WTC11 (cell line): ENCODE data around the gene LSM4. TPM values are rescaled to one million over a fixed set of nuclear protein-coding genes. Genes with fewer than 3 reads are reported as not detected.

Source experiments
- ATAC-seq: fragments of 200-7000 bp; cut with Tn5 transposase; 2 replicates; pipeline ENCODE4 v1.10.0; 2021; ENCODE audit warnings: mild to moderate bottlenecking, moderate library complexity
- CTCF ChIA-PET: fragments of 300-600 bp; sonication (Branson Sonifier 250); formaldehyde crosslinking; loops from one replicate; lab custom pipeline; 2021; ENCODE audit warnings: antibody characterized with exemption; lab: Charles Lee
- POLR2A ChIA-PET: fragments of 350-600 bp; sonication (Branson Sonifier 250); formaldehyde crosslinking; loops from one replicate; lab custom pipeline; 2021; ENCODE audit warnings: antibody characterized with exemption; lab: Charles Lee
- DNase-seq: peaks from one replicate; pipeline ENCODE4 v3.0.0; 2021; ENCODE audit warnings: low spot score
- H3K27ac Mint-ChIP-seq: 2 replicates; pipeline ENCODE4 v1.8.0; 2021; ENCODE audit warnings: mixed read lengths
- H3K27me3 Mint-ChIP-seq: 2 replicates; pipeline ENCODE4 v1.8.0; 2021; ENCODE audit warnings: low read depth, mild to moderate bottlenecking, moderate library complexity, mixed read lengths
- H3K36me3 Mint-ChIP-seq: 2 replicates; pipeline ENCODE4 v1.8.0; 2021; ENCODE audit warnings: mixed read lengths
- H3K4me1 Mint-ChIP-seq: 2 replicates; pipeline ENCODE4 v1.8.0; 2022; ENCODE audit warnings: mixed read lengths
- H3K4me3 Mint-ChIP-seq: 2 replicates; pipeline ENCODE4 v1.8.0; 2021; ENCODE audit warnings: mild to moderate bottlenecking, moderate library complexity, mixed read lengths
- H3K9me3 Mint-ChIP-seq: 2 replicates; pipeline ENCODE4 v1.8.0; 2021; ENCODE audit warnings: mixed read lengths
- AR ChIP-seq: fragments of 250-450 bp; sonication (Bioruptor Pico); IDR thresholded peaks from 2 replicates; pipeline ENCODE4 v1.9.0; 2021; ENCODE audit warnings: mild to moderate bottlenecking
- CREM ChIP-seq: sonication (generic); formaldehyde crosslinking; IDR thresholded peaks from 2 replicates; pipeline ENCODE4 v1.8.1; 2022; ENCODE audit warnings: mild to moderate bottlenecking, missing genetic modification reagents, moderate library complexity
- FOXP1 ChIP-seq: sonication (generic); formaldehyde crosslinking; IDR thresholded peaks from 2 replicates; pipeline ENCODE4 v1.8.0; 2022; ENCODE audit warnings: missing genetic modification reagents, mild to moderate bottlenecking, moderate library complexity, borderline replicate concordance
- IRF2 ChIP-seq: sonication (generic); formaldehyde crosslinking; IDR thresholded peaks from 2 replicates; pipeline ENCODE4 v1.8.0; 2022; ENCODE audit warnings: low read depth, missing genetic modification reagents, borderline replicate concordance
- NFATC4 ChIP-seq: fragments of 250-450 bp; sonication (Bioruptor Pico); IDR thresholded peaks from 2 replicates; pipeline ENCODE4 v1.9.0; 2021; ENCODE audit warnings: mild to moderate bottlenecking
- NR1H2 ChIP-seq: sonication (generic); formaldehyde crosslinking; IDR thresholded peaks from 2 replicates; pipeline ENCODE4 v1.9.0; 2021; ENCODE audit warnings: mild to moderate bottlenecking, moderate library complexity, missing genetic modification reagents
- NR2C2 ChIP-seq: sonication (generic); formaldehyde crosslinking; IDR thresholded peaks from 2 replicates; pipeline ENCODE4 v1.8.0; 2022; ENCODE audit warnings: mild to moderate bottlenecking, missing genetic modification reagents
- RELA ChIP-seq: sonication (generic); formaldehyde crosslinking; IDR thresholded peaks from 2 replicates; pipeline ENCODE4 v1.8.1; 2022; ENCODE audit warnings: missing genetic modification reagents, mild to moderate bottlenecking, borderline replicate concordance
- SOX15 ChIP-seq: fragments of 250-450 bp; sonication (Bioruptor Pico); IDR thresholded peaks from 2 replicates; pipeline ENCODE4 v1.9.0; 2021; ENCODE audit warnings: mild to moderate bottlenecking
- TEAD4 ChIP-seq: sonication (generic); formaldehyde crosslinking; IDR thresholded peaks from 2 replicates; pipeline ENCODE4 v1.8.0; 2022; ENCODE audit warnings: mild to moderate bottlenecking, missing genetic modification reagents
- ZMAT4 ChIP-seq: fragments of 250-450 bp; sonication (Bioruptor Pico); IDR thresholded peaks from 2 replicates; pipeline ENCODE4 v1.9.0; 2021; ENCODE audit warnings: mild to moderate bottlenecking
- ZNF219 ChIP-seq: sonication (generic); formaldehyde crosslinking; IDR thresholded peaks from 2 replicates; pipeline ENCODE4 v1.8.0; 2023; ENCODE audit warnings: missing genetic modification reagents, mild to moderate bottlenecking, borderline replicate concordance
- ZNF423 ChIP-seq: fragments of 250-450 bp; sonication (Bioruptor Pico); IDR thresholded peaks from 2 replicates; pipeline ENCODE4 v2.1.2; 2022; ENCODE audit warnings: mild to moderate bottlenecking, moderate library complexity
- total RNA-seq: library from RNA; stranded (reverse); gene quantifications from 3 replicates; pipeline ENCODE4 v1.2.3, GENCODE V29; 2021
- TF ChIP-seq, protein P1 (sequence below): sonication (generic); formaldehyde crosslinking; IDR thresholded peaks from 2 replicates; pipeline ENCODE4 v1.8.0; 2022; ENCODE audit warnings: mild to moderate bottlenecking, missing genetic modification reagents
- TF ChIP-seq, protein P2 (sequence below): sonication (generic); formaldehyde crosslinking; IDR thresholded peaks from 2 replicates; pipeline ENCODE4 v1.8.1; 2022; ENCODE audit warnings: low read depth, mild to moderate bottlenecking, moderate library complexity, missing genetic modification reagents, borderline replicate concordance
- TF ChIP-seq, protein P3 (sequence below): fragments of 250-450 bp; sonication (Bioruptor Pico); IDR thresholded peaks from 2 replicates; pipeline ENCODE4 v1.9.0; 2021; ENCODE audit warnings: mild to moderate bottlenecking, borderline replicate concordance
- TF ChIP-seq, protein P4 (sequence below): fragments of 250-450 bp; sonication (Bioruptor Pico); conservative IDR thresholded peaks from 2 replicates; pipeline ENCODE4 v1.9.0; 2021; ENCODE audit warnings: mild to moderate bottlenecking

Gene LSM4
- total RNA-seq, 1 experiment from 2014 or later = 373 TPM

GRCh38 chr19:18264137-18264854 is 58.6 kb downstream of the LSM4 start (continued):
- TF ChIP-seq, protein P1, sequence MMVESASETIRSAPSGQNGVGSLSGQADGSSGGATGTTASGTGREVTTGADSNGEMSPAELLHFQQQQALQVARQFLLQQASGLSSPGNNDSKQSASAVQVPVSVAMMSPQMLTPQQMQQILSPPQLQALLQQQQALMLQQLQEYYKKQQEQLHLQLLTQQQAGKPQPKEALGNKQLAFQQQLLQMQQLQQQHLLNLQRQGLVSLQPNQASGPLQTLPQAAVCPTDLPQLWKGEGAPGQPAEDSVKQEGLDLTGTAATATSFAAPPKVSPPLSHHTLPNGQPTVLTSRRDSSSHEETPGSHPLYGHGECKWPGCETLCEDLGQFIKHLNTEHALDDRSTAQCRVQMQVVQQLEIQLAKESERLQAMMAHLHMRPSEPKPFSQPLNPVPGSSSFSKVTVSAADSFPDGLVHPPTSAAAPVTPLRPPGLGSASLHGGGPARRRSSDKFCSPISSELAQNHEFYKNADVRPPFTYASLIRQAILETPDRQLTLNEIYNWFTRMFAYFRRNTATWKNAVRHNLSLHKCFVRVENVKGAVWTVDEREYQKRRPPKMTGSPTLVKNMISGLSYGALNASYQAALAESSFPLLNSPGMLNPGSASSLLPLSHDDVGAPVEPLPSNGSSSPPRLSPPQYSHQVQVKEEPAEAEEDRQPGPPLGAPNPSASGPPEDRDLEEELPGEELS (CRISPR knock-in tag) = no peak
- TF ChIP-seq NR1H2 = no peak
- TF ChIP-seq NR2C2 (CRISPR knock-in tag) = no peak
- no peak for TF ChIP-seq RELA (CRISPR knock-in tag)
- no peak for TF ChIP-seq AR (CRISPR knock-in tag)
- TF ChIP-seq ZNF219 (CRISPR knock-in tag) = no peak
- TF ChIP-seq TEAD4 = no peak
- no peak for TF ChIP-seq CREM

GRCh38 chr19:18263324-18264136 is 59.3 kb downstream of the LSM4 start:
- no peak for DNase-seq
- no peak overlapping the region for H3K27ac Mint-ChIP-seq
- ATAC-seq = no peak
- no peaks in the 10 kb centered on the region for H3K36me3 Mint-ChIP-seq
- POLR2A ChIA-PET = no interaction called here
- CTCF ChIA-PET = interaction anchor here (0.7 to 1.6 kb wide), 4 partner anchors 9 to 65 kb away, joined by 3 to 8 read pairs (median 5); a partner anchor contains a TSS
- TF ChIP-seq, protein P2, sequence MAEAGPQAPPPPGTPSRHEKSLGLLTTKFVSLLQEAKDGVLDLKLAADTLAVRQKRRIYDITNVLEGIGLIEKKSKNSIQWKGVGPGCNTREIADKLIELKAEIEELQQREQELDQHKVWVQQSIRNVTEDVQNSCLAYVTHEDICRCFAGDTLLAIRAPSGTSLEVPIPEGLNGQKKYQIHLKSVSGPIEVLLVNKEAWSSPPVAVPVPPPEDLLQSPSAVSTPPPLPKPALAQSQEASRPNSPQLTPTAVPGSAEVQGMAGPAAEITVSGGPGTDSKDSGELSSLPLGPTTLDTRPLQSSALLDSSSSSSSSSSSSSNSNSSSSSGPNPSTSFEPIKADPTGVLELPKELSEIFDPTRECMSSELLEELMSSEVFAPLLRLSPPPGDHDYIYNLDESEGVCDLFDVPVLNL (CRISPR knock-in tag) = no peak
- no peak for TF ChIP-seq ZNF423
- no peak overlapping the region for H3K4me3 Mint-ChIP-seq
- peaks cover 3% of the 10 kb centered on the region; the same call in 1 of the 2 replicates for H3K27me3 Mint-ChIP-seq
- H3K9me3 Mint-ChIP-seq = peaks cover 8% of the 10 kb centered on the region
- no peaks in the 10 kb centered on the region for H3K4me1 Mint-ChIP-seq

DNA sequence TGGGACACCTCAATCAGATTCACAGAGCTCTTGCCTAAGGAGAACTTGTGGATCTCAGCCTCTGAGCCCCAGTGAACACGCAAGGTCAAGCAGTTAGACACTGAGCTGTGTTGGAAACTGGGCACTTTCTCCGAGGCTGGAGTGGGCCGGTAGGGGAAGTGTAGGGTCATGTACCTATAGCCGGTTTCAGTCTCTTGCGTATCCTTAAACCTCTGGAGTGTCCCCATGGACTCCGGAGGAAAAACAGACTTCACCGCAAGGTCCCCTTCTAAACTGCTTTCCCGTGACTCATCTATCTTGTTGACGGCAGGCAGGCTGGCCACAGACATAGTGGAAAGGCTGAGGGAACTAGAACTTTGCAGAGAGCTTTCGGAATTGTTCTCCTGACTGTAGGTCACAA is 60.0 kb downstream of the LSM4 start:
- Mint-ChIP-seq H3K9me3 (peaks cover 8% of the 10 kb centered on the region), H3K27me3 (peaks cover 3% of the 10 kb centered on the region; the same call in 1 of the 2 replicates), H3K4me1 (no peaks in the 10 kb centered on the region), H3K4me3 (no peak overlapping the region), H3K27ac (no peak overlapping the region), H3K36me3 (no peaks in the 10 kb centered on the region)
- DNase-seq (no peak), ATAC-seq (no peak)
- POLR2A ChIA-PET = no interaction called here
- CTCF ChIA-PET = interaction anchor here (0.7 to 1.6 kb wide), 4 partner anchors 9 to 66 kb away, joined by 3 to 8 read pairs (median 5); a partner anchor contains a TSS
- TF ChIP-seq, protein P3, sequence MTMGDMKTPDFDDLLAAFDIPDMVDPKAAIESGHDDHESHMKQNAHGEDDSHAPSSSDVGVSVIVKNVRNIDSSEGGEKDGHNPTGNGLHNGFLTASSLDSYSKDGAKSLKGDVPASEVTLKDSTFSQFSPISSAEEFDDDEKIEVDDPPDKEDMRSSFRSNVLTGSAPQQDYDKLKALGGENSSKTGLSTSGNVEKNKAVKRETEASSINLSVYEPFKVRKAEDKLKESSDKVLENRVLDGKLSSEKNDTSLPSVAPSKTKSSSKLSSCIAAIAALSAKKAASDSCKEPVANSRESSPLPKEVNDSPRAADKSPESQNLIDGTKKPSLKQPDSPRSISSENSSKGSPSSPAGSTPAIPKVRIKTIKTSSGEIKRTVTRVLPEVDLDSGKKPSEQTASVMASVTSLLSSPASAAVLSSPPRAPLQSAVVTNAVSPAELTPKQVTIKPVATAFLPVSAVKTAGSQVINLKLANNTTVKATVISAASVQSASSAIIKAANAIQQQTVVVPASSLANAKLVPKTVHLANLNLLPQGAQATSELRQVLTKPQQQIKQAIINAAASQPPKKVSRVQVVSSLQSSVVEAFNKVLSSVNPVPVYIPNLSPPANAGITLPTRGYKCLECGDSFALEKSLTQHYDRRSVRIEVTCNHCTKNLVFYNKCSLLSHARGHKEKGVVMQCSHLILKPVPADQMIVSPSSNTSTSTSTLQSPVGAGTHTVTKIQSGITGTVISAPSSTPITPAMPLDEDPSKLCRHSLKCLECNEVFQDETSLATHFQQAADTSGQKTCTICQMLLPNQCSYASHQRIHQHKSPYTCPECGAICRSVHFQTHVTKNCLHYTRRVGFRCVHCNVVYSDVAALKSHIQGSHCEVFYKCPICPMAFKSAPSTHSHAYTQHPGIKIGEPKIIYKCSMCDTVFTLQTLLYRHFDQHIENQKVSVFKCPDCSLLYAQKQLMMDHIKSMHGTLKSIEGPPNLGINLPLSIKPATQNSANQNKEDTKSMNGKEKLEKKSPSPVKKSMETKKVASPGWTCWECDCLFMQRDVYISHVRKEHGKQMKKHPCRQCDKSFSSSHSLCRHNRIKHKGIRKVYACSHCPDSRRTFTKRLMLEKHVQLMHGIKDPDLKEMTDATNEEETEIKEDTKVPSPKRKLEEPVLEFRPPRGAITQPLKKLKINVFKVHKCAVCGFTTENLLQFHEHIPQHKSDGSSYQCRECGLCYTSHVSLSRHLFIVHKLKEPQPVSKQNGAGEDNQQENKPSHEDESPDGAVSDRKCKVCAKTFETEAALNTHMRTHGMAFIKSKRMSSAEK = no peak
- TF ChIP-seq ZMAT4 (CRISPR knock-in tag) (no peak), TEAD4 (no peak), NFATC4 (no peak), SOX15 (CRISPR knock-in tag) (no peak), FOXP1 (CRISPR knock-in tag) (no peak), IRF2 (CRISPR knock-in tag) (no peak)
- TF ChIP-seq, protein P4, sequence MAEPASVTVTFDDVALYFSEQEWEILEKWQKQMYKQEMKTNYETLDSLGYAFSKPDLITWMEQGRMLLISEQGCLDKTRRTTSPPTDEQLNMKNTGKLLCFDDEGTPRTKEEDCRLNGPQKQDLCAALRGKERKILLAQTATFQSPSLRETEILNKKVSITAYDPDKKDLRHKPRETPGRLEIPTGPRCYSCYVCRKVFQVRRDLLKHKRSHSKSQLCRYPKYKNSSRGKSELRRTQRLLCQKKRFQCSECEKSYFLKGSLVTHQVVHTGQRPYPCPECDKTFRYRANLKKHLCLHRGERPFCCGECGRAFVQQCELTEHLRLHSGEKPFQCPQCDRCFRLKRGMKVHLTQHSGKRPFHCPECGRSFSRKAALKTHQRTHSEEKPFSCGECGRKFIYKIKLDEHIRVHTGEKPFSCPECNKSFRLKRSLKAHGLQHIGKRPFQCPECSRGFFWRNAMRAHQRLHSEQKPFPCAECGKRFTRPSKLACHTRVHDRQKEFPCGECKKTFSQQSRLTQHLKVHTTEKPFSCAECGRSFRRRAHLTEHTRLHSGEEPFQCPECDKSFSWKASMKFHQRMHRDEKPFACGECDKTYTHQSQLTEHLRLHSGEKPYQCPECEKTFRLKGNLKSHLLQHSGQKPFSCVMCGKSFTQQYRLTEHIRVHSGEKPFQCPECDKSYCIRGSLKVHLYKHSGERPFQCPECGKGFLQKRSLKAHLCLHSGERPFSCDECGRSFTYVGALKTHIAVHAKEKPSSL (CRISPR knock-in tag) = no peak
